Lung (tissue), 12 donors: Measurements from ENCODE around the gene FAM149A. TPM values are rescaled to one million over a fixed set of nuclear protein-coding genes. Genes with fewer than 3 reads are reported as not detected.

ENCODE experiments used
- ATAC-seq: fragments of 200-7000 bp; cut with Tn5 transposase; one replicate; pipeline ENCODE4 v1.9.1; 2020; ENCODE audit warnings: moderate number of reproducible peaks; ENCODE audit not compliant: insufficient read depth, low FRiP score
- DNase-seq, 3 donors: peaks; one replicate each; pipeline ENCODE4 v3.0.0-alpha.2; 2013 to 2017
- H3K27ac ChIP-seq, 2 donors: one replicate each; pipeline ENCODE4 v1.5.1; 2013; ENCODE audit warnings: mild to moderate bottlenecking in 2 of 2, moderate library complexity in 2 of 2, control low read depth in 1 of 2, inconsistent platforms in 1 of 2, low read depth in 1 of 2, low read length in 1 of 2
- H3K27me3 ChIP-seq, 3 donors: one replicate each; pipeline ENCODE4 v1.5.1; 2013; ENCODE audit warnings: low read length in 2 of 3; ENCODE audit not compliant: control insufficient read depth in 3 of 3, insufficient read depth in 3 of 3
- H3K36me3 ChIP-seq, 4 donors: one replicate each; pipeline ENCODE4 v1.5.1; 2013; ENCODE audit warnings: low read length in 4 of 4, mild to moderate bottlenecking in 1 of 4, moderate library complexity in 1 of 4; ENCODE audit not compliant: control insufficient read depth in 4 of 4, insufficient read depth in 4 of 4
- H3K4me1 ChIP-seq, 5 donors: one replicate each; pipeline ENCODE4 v1.5.1; 2013; ENCODE audit warnings: low read length in 5 of 5, mild to moderate bottlenecking in 2 of 5, moderate library complexity in 1 of 5; ENCODE audit not compliant: control insufficient read depth in 5 of 5, insufficient read depth in 5 of 5
- H3K4me3 ChIP-seq: one replicate; pipeline ENCODE4 v1.5.1; 2013; ENCODE audit warnings: mild to moderate bottlenecking, control low read depth, moderate library complexity
- H3K9ac ChIP-seq, 2 donors: one replicate each; pipeline ENCODE4 v1.5.1; 2013; ENCODE audit warnings: low read length in 2 of 2, control low read depth in 1 of 2; ENCODE audit not compliant: insufficient read depth in 1 of 2
- H3K9me3 ChIP-seq, 4 donors: one replicate each; pipeline ENCODE4 v1.5.1; 2013; ENCODE audit warnings: low read length in 3 of 4, mild to moderate bottlenecking in 1 of 4, moderate library complexity in 1 of 4; ENCODE audit not compliant: control insufficient read depth in 4 of 4, insufficient read depth in 3 of 4
- CTCF ChIP-seq: IDR thresholded peaks from 2 replicates; pipeline ENCODE4 v1.5.1; 2012; ENCODE audit warnings: mild to moderate bottlenecking; ENCODE audit errors: control extremely low read depth, extremely low read depth
- WGBS, 2 donors: extraction: QIAGEN DNeasy Blood & Tissue Kit; methylation state at CpG; one replicate each; pipeline ENCODE4 v1.1.7; 2013; 5-methylcytosine and 5-hydroxymethylcytosine counted together
- polyA plus RNA-seq, 2 donors: library from polyadenylated mRNA; stranded (reverse); fragments of 200-250 nt; gene quantifications; one replicate each; pipeline ENCODE4 v1.2.1, GENCODE V29; 2013
- total RNA-seq, 2 donors: library from RNA; depleted of rRNA in 1 of 2; stranded (reverse); fragments of >200 nt in 1 of 2; gene quantifications; one replicate each; pipeline ENCODE4 v1.2.1, GENCODE V29; 2014 to 2021
- donor health status: control.
- donor health status: control.
- donor health status: Bipolar disorder and iron deficiency.
- donor health status: healthy.
- donor health status: DM: yes; HTN: yes; CAD: no.

Gene FAM149A
- total and polyA plus RNA-seq, 4 donors: 2.5 to 14.8 (median 13.0) TPM

- no peak overlapping the region for H3K27ac ChIP-seq
- ATAC-seq: no peak
- TF ChIP-seq CTCF: no peak
These were observed 89.3 kb downstream of the FAM149A start for GRCh38 chr4:186193851-186194250.

GRCh38 chr4:186196063-186196462, 91.6 kb downstream of the FAM149A start:
- H3K27me3 ChIP-seq: no peaks in the 10 kb centered on the region
- H3K4me1 ChIP-seq: peaks cover 0 to 9% (median 4%) of the 10 kb centered on the region in 5 donors
- TF ChIP-seq CTCF: no peak
- H3K9me3 ChIP-seq: no peaks in the 10 kb centered on the region
- 98 to 99% methylated on average over 6 of the region's 6 CpGs for WGBS, 2 donors
- ATAC-seq (no peak), DNase-seq (no peak)
- H3K36me3 ChIP-seq: peaks cover 4 to 11% (median 6%) of the 10 kb centered on the region in 4 donors
- no peak overlapping the region for H3K27ac ChIP-seq
- H3K4me3 ChIP-seq: no peak overlapping the region
- H3K9ac ChIP-seq: no peak overlapping the region

More at GRCh38 chr4:186193851-186194250, 89.3 kb downstream of the FAM149A start:
- 96% methylated on average over 5 of the region's 5 CpGs for WGBS, 2 donors
- no peak overlapping the region for H3K4me3 ChIP-seq
- no peak overlapping the region for H3K9ac ChIP-seq
- peaks cover 0 to 20% (median 4%) of the 10 kb centered on the region in 5 donors for H3K4me1 ChIP-seq
- no peak for DNase-seq
- no peaks in the 10 kb centered on the region for H3K27me3 ChIP-seq
- peaks cover 4 to 11% (median 6%) of the 10 kb centered on the region in 4 donors for H3K36me3 ChIP-seq
- no peaks in the 10 kb centered on the region for H3K9me3 ChIP-seq

GRCh38 chr4:186200516-186200915, 96.0 kb downstream of the FAM149A start:
- no peak for TF ChIP-seq CTCF
- Histone ChIP-seq H3K9ac (no peak overlapping the region), H3K27ac (no peak overlapping the region), H3K36me3 (peaks cover 3 to 7% (median 4%) of the 10 kb centered on the region in 4 donors), H3K4me1 (peaks cover 0 to 14% (median 0%) of the 10 kb centered on the region in 5 donors), H3K9me3 (no peaks in the 10 kb centered on the region), H3K4me3 (no peak overlapping the region), H3K27me3 (no peaks in the 10 kb centered on the region)
- DNase-seq: no peak
- no peak for ATAC-seq
- WGBS, 2 donors: 90 to 92% methylated on average over 6 of the region's 6 CpGs

GRCh38 chr4:186201010-186201409, 96.5 kb downstream of the FAM149A start:
- peaks cover 0 to 14% (median 0%) of the 10 kb centered on the region in 5 donors for H3K4me1 ChIP-seq
- H3K36me3 ChIP-seq: peaks cover 2 to 7% (median 4%) of the 10 kb centered on the region in 4 donors
- no peak overlapping the region for H3K4me3 ChIP-seq
- DNase-seq (no peak), ATAC-seq (no peak)
- WGBS, 2 donors: 89 to 93% methylated on average over 7 of the region's 7 CpGs
- H3K9me3 ChIP-seq: no peaks in the 10 kb centered on the region
- H3K27me3 ChIP-seq: no peaks in the 10 kb centered on the region
- no peak overlapping the region for H3K27ac ChIP-seq
- TF ChIP-seq CTCF: no peak
- H3K9ac ChIP-seq: no peak overlapping the region
